Measurements from ENCODE around the gene APOBEC3G. TPM values are rescaled to one million over a fixed set of nuclear protein-coding genes. Genes with fewer than 3 reads are reported as not detected.

The APOBEC3G gene
- total RNA-seq, 1 donor from 2014 or later = 3.4 TPM

GRCh38 chr22:39132871-39133524 is 55.9 kb downstream of the APOBEC3G start:
- Histone ChIP-seq H3K4me3 (ENCODE audit: low read depth, low read length) (no peak overlapping the region), H3K27me3 (ENCODE audit: control insufficient read depth, insufficient read depth, low read length) (peaks cover 3% of the 10 kb centered on the region), H3K36me3 (ENCODE audit: control insufficient read depth, insufficient read depth, low read length) (no peaks in the 10 kb centered on the region)
- TF ChIP-seq CTCF (IDR thresholded peaks at IDR 0.05; ENCODE audit: insufficient read depth, low read length, severe bottlenecking) = no peak
- no peak for DNase-seq (ENCODE audit: low read depth)
- FAIRE-seq = no peak

GRCh38 chr22:39133871-39134270 is 56.8 kb downstream of the APOBEC3G start:
- TF ChIP-seq CTCF (IDR thresholded peaks at IDR 0.05; ENCODE audit: insufficient read depth, low read length, severe bottlenecking) = no peak
- no peak overlapping the region for H3K4me3 ChIP-seq (ENCODE audit: low read depth, low read length)
- H3K27me3 ChIP-seq (ENCODE audit: control insufficient read depth, insufficient read depth, low read length) = peaks cover 3% of the 10 kb centered on the region
- no peaks in the 10 kb centered on the region for H3K36me3 ChIP-seq (ENCODE audit: control insufficient read depth, insufficient read depth, low read length)
- FAIRE-seq = no peak
- DNase-seq (ENCODE audit: low read depth) = no peak

- DNase-seq (ENCODE audit: low read depth) (no peak), FAIRE-seq (no peak)
- Histone ChIP-seq H3K27me3 (ENCODE audit: control insufficient read depth, insufficient read depth, low read length) (peaks cover 3% of the 10 kb centered on the region), H3K4me3 (ENCODE audit: low read depth, low read length) (no peak overlapping the region), H3K36me3 (ENCODE audit: control insufficient read depth, insufficient read depth, low read length) (no peaks in the 10 kb centered on the region)
- TF ChIP-seq CTCF (IDR thresholded peaks at IDR 0.05; ENCODE audit: insufficient read depth, low read length, severe bottlenecking) = no peak
Observed at GRCh38 chr22:39134366-39135091, 57.5 kb downstream of the APOBEC3G start.

- H3K36me3 ChIP-seq (ENCODE audit: control insufficient read depth, insufficient read depth, low read length) = no peaks in the 10 kb centered on the region
- FAIRE-seq = no peak
- peaks cover 3% of the 10 kb centered on the region for H3K27me3 ChIP-seq (ENCODE audit: control insufficient read depth, insufficient read depth, low read length)
- DNase-seq (ENCODE audit: low read depth) = no peak
- TF ChIP-seq CTCF (IDR thresholded peaks at IDR 0.05; ENCODE audit: insufficient read depth, low read length, severe bottlenecking) = peak; percentile 55
- no peak overlapping the region for H3K4me3 ChIP-seq (ENCODE audit: low read depth, low read length)
Observed at GRCh38 chr22:39135092-39135896, 58.2 kb downstream of the APOBEC3G start.

- no peak for DNase-seq (ENCODE audit: low read depth)
- Histone ChIP-seq H3K4me3 (ENCODE audit: low read depth, low read length) (no peak overlapping the region), H3K36me3 (ENCODE audit: control insufficient read depth, insufficient read depth, low read length) (no peaks in the 10 kb centered on the region), H3K27me3 (ENCODE audit: control insufficient read depth, insufficient read depth, low read length) (peaks cover 3% of the 10 kb centered on the region)
- FAIRE-seq = no peak
- TF ChIP-seq CTCF (IDR thresholded peaks at IDR 0.05; ENCODE audit: insufficient read depth, low read length, severe bottlenecking) = no peak
Observed at GRCh38 chr22:39136317-39136716, 59.2 kb downstream of the APOBEC3G start.

Other genes starting within 250 kb of the APOBEC3G start
- under 0.01 TPM in 2 replicates for gene NPTXR, start 233.2 kb upstream of the APOBEC3G start, total RNA-seq
- gene CBX6, start 205.1 kb upstream of the APOBEC3G start, total RNA-seq = 6.8 and 8.4 TPM in 2 replicates
- gene APOBEC3A, start 119.7 kb upstream of the APOBEC3G start, total RNA-seq = not detected in 2 replicates
- 0.26 TPM in 1 of 2 replicates, not detected in the other for gene APOBEC3B, start 94.9 kb upstream of the APOBEC3G start, total RNA-seq
- 4.1 and 4.2 TPM in 2 replicates for gene APOBEC3C, start 63.0 kb upstream of the APOBEC3G start, total RNA-seq
- 0.26 TPM in 1 of 2 replicates, not detected in the other for gene APOBEC3D, start 56.1 kb upstream of the APOBEC3G start, total RNA-seq
- 0.79 and 2.0 TPM in 2 replicates for gene APOBEC3F, start 36.4 kb upstream of the APOBEC3G start, total RNA-seq
- gene APOBEC3H, start 20.0 kb downstream of the APOBEC3G start, total RNA-seq = 0.13 and 0.26 TPM in 2 replicates
- 1.8 and 2.1 TPM in 2 replicates for gene CBX7, start 75.4 kb downstream of the APOBEC3G start, total RNA-seq
- gene PDGFB, start 167.7 kb downstream of the APOBEC3G start, total RNA-seq = 1.1 and 5.6 TPM in 2 replicates
- 5,727 and 8,485 TPM in 2 replicates for gene RPL3, start 242.3 kb downstream of the APOBEC3G start, total RNA-seq